NK-92 treated with Interleukin-12 subunit alpha and Interleukin-12 subunit beta, amount 100 ng/mL, for 24 hours (cell line): Measurements from ENCODE around the gene DELE1.

Experiments used
- DNase-seq: peaks from one replicate; lab custom pipeline; 2025; lab: John Stamatoyannopoulos, UW

Gene DELE1

GRCh38 chr5:141923448-141924313 is at the start of gene DELE1:
DELE1 (plus strand) TSS chr5:141923871; CDS start chr5:141923942, 71 bp downstream.
- peak; percentile 87 for DNase-seq

DNA sequence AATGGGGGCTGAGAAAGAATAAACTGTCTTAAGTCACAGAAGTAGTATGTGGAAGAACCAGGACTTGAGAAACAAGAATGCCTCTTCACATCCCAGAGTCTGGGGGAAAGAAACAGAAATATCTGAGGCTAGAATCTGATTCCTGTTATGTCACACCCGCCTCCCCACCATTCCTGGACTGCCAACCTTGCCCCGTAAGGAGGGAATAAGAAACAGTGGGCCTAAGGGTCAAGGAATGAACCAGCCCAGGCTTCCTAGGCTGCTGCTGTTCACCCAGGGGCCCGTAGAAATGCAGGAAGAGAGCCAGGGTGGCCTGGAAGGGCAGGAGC is 49.8 kb upstream of the DELE1 start:
- DNase-seq, result no peak

DNA sequence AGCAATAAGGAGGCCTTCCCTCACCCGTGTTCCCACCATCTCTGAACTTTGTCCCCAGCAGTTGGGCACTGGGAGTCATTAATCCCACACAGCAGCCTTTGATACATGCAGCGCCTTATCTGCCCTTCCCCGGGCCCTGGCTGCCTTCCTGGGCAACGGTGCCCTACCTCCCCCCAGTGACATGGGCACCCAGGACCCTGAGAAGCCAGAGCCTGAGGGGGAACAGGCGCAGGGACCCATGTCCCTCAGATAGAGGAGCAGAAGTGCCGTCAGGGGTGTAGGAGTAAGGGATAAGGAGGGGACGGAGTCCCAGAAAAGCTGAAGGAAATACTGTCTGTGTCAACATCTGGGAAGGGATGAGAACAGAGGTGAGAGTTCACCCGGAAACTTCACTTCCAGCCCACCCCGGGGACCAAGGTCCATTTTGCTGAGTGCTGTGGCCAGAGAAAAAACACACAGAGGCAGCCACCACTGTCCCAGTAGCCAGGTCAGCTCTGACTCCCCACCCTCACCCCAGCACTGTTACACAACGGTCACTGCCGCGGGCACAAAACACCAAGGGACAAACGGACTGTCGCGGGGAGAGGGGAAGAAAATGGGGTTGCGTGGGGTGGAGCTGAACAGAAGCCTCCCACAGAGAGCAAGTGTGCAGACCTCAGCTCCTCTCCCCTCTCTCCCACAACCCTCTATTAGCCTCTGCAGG is 49.3 kb upstream of the DELE1 start:
- DNase-seq, result no peak

- DNase-seq, result no peak
Measured at GRCh38 chr5:141875022-141875740, 48.5 kb upstream of the DELE1 start.

DNA sequence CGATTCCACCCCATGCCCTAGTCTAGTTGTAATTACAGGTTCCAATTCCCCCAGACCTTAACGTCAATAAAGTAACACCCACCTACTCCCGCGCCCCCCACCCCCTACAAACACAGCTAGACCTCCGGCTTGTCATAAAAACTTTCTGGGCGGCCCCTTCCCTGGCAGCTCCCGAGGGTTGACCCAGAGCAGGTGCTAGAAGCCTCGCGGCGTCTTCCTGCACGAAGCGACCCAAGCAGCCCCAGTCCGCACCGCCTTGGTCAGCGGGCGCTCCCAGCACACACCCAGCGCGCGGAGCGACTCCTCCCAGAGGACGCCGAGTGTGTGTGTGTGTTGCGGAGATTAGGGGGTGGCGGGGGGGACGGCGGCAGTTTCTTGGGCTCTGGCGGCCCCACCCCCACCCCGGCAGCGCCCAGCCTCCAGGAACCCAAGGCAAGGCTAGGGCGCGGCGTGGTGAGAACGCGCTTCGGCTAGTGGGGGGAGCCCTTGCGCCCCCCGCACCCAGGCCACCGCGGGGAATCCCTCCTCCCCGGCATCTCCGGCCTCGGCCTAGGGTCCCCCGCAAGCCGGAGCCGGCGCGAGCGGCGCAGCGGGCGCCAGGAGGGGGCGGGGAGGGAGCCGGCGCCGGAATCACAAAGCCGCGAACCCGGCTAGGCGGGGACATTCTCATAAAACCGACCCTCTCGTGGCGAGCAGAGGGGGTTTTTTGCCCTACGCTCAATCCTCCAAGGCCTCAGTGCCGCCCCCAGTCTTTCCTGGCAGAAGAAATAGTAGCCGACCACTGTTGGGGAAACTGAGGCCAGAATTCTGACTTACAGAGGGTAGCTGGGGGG is 47.7 kb upstream of the DELE1 start:
- DNase-seq, result no peak

DNA sequence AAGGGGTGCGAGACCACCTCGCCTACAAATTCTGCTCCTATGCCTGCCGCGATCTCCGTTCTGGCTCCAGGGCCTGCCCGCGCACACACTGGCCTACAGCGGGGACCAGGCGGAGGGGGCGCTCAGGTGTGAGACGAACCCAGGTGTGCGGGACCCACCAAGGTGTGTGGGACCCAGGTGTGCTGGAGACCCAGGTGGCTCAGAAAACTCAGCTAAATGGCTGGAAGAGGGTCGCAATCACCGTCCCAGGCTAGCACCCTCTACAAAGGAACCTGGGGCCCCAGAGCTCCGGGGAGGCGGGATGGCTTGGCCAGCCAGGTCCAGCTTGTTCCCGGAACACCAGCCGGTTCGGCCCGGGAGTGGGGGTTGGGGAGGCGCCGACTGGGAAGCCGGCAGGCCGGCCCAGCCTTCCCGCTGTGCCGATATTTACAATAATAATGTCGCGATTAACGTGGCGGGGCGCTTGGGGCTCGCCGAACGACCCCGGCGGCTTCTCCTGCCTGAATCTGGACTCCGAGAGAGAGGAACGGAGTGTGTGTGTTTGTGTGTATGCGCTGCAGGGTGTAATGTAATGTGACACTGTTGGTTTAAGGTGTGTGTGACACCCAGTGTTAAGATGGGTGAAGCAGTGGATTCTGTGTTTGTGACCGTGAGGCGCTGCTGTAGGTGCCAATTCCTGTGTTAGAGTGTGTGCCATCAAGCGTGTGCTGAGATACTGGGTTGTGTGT is 46.9 kb upstream of the DELE1 start:
- DNase-seq, result no peak

DNA sequence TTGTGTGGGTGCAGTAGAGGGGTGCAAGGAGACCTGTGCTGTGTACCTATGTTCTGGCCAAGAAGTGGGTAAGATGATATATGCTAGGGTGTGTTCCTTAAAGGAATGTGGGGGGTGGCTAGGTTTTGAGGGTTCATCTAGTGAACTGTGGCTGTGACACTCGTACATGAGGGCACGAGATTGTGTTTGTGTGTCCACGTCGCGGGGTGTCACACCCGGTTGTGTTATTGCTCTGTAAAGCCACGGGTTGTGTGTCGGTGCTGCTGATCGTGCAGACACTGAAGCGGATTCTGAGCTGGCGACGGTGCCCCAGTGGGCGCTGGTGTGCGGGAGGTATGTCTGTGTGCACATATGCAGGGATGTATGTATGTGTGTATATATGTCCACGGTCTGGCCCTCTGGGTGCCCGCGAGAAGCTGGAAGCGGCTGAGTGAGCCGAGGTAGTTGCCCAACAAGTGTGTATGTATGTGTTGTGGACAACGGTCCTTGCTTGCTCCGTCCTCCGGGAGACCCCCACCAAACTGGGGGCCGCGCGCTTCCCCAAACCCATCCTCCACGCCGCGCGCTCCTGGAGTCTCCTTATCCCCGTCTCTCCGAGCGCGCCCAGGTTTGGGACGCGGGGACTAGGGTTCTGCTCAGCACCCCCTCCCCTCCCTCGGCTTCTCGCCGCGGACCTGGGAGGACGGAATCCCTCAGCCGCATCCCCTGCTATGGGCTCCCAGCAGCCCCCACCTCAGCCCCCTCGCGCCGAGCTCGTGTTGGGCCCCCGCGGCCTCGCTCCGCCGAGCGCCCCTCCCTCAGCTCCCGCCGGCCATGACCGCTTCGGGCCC is 46.1 kb upstream of the DELE1 start:
- DNase-seq, result no peak

GRCh38 chr5:141878186-141878710 is 45.4 kb upstream of the DELE1 start, which contains the start of gene PCDH1:
PCDH1 (minus strand) TSS chr5:141878410; CDS start chr5:141878262, 148 bp downstream.
- no peak for DNase-seq

- DNase-seq, result peak; percentile 69
Measured at GRCh38 chr5:141878711-141879425, 44.8 kb upstream of the DELE1 start.

- no peak for DNase-seq
Measured at GRCh38 chr5:141879426-141879759, 44.3 kb upstream of the DELE1 start.

GRCh38 chr5:141879941-141880738 is 43.5 kb upstream of the DELE1 start:
- DNase-seq, result no peak

DNA sequence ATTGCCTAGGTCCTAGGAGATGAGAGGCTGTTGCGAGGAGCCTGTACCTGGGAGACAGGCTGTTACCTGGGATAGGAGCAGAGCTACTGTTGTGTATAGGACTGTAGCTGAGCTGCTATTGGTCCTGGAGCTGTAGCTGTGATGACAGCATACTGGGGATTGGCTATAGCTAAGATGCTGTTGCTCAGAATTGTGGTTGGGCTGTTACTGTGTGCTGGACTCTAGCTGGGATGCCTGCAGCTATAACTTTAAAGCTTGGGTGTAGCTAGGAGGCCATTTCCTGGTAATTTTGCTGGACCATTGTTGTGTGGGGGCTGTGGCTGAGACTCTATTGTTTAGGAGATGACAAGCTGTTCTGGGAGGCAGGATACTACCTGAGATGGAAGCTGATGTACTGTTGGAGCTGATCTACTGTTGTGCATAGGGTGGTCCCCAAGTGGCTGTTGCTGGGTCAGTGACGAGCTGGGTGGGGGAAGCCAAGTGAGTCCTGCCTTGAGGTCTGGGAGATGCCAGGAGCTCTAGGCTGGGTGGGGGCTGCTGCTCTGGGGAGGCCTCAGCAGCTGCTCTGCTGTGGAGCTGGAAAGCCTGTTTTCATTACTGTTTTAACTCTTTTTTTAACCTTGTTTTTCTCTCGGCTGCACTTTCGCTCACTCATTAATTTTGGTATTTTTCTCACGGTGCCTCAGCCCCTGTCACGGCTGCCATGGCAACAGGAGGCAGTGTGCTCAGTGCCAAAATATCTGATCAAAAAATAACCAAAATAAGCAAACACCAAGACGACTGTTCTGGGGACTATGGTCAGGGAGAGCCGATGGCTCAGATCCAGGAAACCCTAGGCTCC is 42.5 kb upstream of the DELE1 start:
- DNase-seq, result no peak

- DNase-seq, result no peak
Measured at GRCh38 chr5:141881886-141882285, 41.8 kb upstream of the DELE1 start.

DNA sequence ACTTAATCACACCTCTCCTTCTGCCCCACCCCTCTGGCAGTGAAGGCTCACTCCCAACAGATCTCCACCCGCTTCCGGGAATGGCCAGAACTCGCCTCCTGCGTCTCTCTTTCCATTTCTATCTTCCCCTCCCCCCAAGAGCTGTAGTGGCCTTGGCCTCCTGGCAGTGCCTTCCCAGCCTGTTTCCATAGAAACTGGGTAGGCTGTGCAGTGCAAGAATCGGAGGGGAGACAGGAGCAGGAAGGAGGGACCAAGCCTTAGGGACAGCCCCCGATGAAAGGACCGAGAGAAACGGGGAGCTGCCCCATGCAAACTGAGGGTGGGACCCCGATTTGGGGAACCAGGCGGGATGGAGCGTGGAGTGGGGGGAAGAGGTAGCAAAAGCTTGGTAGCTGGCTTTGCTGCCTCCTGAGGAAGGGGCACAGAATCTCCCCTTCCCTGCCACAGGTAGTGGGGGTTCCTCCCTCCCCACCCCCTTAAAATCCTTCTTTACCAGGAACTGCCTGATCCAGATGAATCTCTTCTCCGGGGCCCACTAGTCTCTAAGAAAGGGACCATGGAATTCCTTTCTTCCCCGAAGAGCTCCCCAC is 41.0 kb upstream of the DELE1 start:
- DNase-seq, result no peak

DNA sequence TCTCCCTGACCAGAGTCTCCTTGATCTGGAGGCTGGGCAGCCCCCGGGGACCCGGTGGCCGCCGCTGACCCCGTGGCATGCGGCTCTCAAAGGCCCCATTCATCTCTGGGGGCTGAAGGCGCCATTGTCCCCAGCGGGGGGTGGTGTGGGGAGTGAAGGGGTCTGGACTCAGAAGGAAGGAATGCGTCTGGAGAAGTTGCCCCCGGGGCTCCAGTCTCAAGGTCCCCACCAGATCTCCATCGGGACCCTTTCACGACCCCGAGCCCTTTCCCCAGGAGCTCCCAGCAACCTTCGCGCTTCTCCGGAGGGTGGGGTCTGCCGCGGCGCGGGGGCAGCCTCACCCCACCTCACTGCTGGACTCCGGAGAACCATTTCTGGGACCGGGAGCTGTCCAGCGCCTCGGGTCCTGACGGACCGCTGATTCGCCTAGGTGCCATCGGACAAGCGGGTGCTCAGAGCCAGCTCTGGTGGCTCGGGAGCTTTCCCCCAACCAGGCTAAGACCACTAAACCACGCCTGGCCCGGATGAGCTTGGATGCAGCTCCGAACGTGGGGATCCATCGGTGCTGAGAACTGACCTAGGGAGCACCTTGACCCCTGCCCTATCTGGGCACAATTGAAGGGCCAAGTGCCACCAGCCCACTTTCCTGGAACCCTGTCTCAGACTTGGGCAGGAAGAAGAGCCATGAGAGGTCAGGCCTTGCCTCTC is 40.3 kb upstream of the DELE1 start:
- DNase-seq, result no peak

DNA sequence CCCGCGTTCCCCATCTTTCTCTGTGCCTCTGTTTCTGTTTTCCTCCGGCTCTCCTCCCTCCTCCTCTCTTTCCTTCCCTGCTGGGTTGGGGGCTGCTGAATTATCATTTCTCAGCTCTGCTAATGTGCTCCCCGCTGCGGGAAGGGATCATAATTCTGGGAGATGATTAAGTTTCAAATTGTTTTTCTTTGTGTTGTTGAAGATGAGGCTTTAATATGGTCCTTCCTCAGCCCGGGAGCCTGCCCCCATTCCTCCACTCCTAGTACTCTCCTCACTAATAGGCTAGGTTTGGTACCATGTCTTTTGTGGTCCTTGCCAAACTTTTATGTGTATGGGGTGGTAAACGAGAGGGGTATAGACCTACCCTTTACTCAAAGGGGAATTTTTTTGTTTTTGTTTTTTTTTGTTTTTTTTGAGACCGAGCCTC is 39.8 kb upstream of the DELE1 start:
- DNase-seq, result no peak
